Measurements from ENCODE around the gene PRMT9.

PRMT9 gene

GRCh38 chr4:147724468-147725201, 40.7 kb upstream of the PRMT9 start:
- TF ChIP-seq HDGF (IDR thresholded peaks at IDR 0.05; ENCODE audit: borderline replicate concordance) (no peak), ARNT (IDR thresholded peaks at IDR 0.05) (no peak), SP1 (IDR thresholded peaks at IDR 0.05) (no peak)
- POLR2A ChIA-PET = interaction anchor here (0.9 to 1.4 kb wide), 3 partner anchors 9 to 41 kb away, joined by 3 to 5 read pairs (median 4); partner anchors contain the start of gene PRMT9
- CTCF ChIA-PET = interaction anchor here (0.7 kb wide), 1 partner anchor 142 kb away, joined by 3 read pairs; no protein-coding TSS in a partner anchor
- DNase-seq (ENCODE audit: extremely low spot score) = no peak

- ChIA-PET POLR2A (interaction anchor here (1.0 to 1.2 kb wide), 2 partner anchors 8 to 39 kb away, joined by 3 to 5 read pairs; partner anchors contain the start of genes ARHGAP10 and PRMT9), CTCF (no interaction called here)
- peak; percentile 44 for DNase-seq (ENCODE audit: extremely low spot score)
Measured at GRCh38 chr4:147723326-147723725, 39.4 kb upstream of the PRMT9 start.

GRCh38 chr4:147717878-147718277, 33.9 kb upstream of the PRMT9 start:
- DNase-seq (ENCODE audit: extremely low spot score) = no peak
- TF ChIP-seq TARDBP (IDR thresholded peaks at IDR 0.05) = no peak
- TF ChIP-seq ELF4 (IDR thresholded peaks at IDR 0.05) = no peak
- TF ChIP-seq SUZ12 (IDR thresholded peaks at IDR 0.05) = no peak
- TF ChIP-seq L3MBTL2 (conservative IDR thresholded peaks at IDR 0.05) = no peak
- POLR2A ChIA-PET = interaction anchor here (1.9 kb wide), 1 partner anchor 14 kb away, joined by 6 read pairs; the partner anchor contains the start of gene ARHGAP10
- CTCF ChIA-PET = no interaction called here

More at GRCh38 chr4:147723326-147723725, 39.4 kb upstream of the PRMT9 start:
- TF ChIP-seq PKNOX1 (IDR thresholded peaks at IDR 0.05) = peak; percentile 91
- no peak for TF ChIP-seq ELF4 (IDR thresholded peaks at IDR 0.05)
- TF ChIP-seq TARDBP (IDR thresholded peaks at IDR 0.05) = no peak

GRCh38 chr4:147714575-147715401, 30.8 kb upstream of the PRMT9 start:
- TF ChIP-seq PKNOX1 (IDR thresholded peaks at IDR 0.05) (no peak), NFRKB (IDR thresholded peaks at IDR 0.05) (no peak), ZNF384 (IDR thresholded peaks at IDR 0.05) (no peak), ARNT (IDR thresholded peaks at IDR 0.05) (no peak), SP1 (IDR thresholded peaks at IDR 0.05) (no peak), ELF4 (IDR thresholded peaks at IDR 0.05) (no peak), SUZ12 (IDR thresholded peaks at IDR 0.05) (no peak), BHLHE40 (IDR thresholded peaks at IDR 0.05; ENCODE audit: borderline replicate concordance) (no peak)
- DNase-seq (ENCODE audit: extremely low spot score) = no peak
- ChIA-PET POLR2A (interaction anchor here (2.3 to 2.9 kb wide), 2 partner anchors 17 to 31 kb away, joined by 15 read pairs; partner anchors contain the start of genes ARHGAP10 and PRMT9), CTCF (no interaction called here)

GRCh38 chr4:147709999-147710398, 26.0 kb upstream of the PRMT9 start:
- ChIA-PET CTCF (interaction anchor here (0.6 to 2.9 kb wide), 5 partner anchors 53 to 157 kb away, joined by 3 to 30 read pairs (median 3); no protein-coding TSS in a partner anchor), POLR2A (interaction anchor here (1.6 kb wide), 1 partner anchor 26 kb away, joined by 4 read pairs; the partner anchor contains the start of gene PRMT9)
- TF ChIP-seq NFRKB (IDR thresholded peaks at IDR 0.05) (no peak), SUZ12 (IDR thresholded peaks at IDR 0.05) (no peak), BHLHE40 (IDR thresholded peaks at IDR 0.05; ENCODE audit: borderline replicate concordance) (no peak), FOXA1 (IDR thresholded peaks at IDR 0.05) (no peak), LEF1 (IDR thresholded peaks at IDR 0.05; ENCODE audit: borderline replicate concordance) (no peak), TARDBP (IDR thresholded peaks at IDR 0.05) (no peak), ELF4 (IDR thresholded peaks at IDR 0.05) (no peak), FOXM1 (IDR thresholded peaks at IDR 0.05; ENCODE audit: borderline replicate concordance) (no peak)
- no peak for DNase-seq (ENCODE audit: extremely low spot score)

- ChIA-PET POLR2A (interaction anchor here (1.0 kb wide), 1 partner anchor 23 kb away, joined by 3 read pairs; no protein-coding TSS in a partner anchor), CTCF (interaction anchor here (0.6 to 2.9 kb wide), 10 partner anchors 9 to 509 kb away, joined by 3 to 30 read pairs (median 4); partner anchors contain the start of gene PRMT9)
- peak; percentile 41 for DNase-seq (ENCODE audit: extremely low spot score)
- TF ChIP-seq PKNOX1 (IDR thresholded peaks at IDR 0.05) (0 out of 2 replicates have a peak, but pooled peaks have one; percentile 15), ARNT (IDR thresholded peaks at IDR 0.05) (no peak), BHLHE40 (IDR thresholded peaks at IDR 0.05; ENCODE audit: borderline replicate concordance) (no peak), SUZ12 (IDR thresholded peaks at IDR 0.05) (no peak)
Measured at GRCh38 chr4:147707892-147708672, 24.1 kb upstream of the PRMT9 start.

All from HEK293T (cell line).